ENCODE results near the gene ASF1A. TPM values are rescaled to one million over a fixed set of nuclear protein-coding genes. Genes with fewer than 3 reads are reported as not detected.
"Not testable (repeated sequence)": the region's sequence is repeated elsewhere in the genome, so short reads cannot be mapped to it uniquely, and the experiment has no call there.

Gene ASF1A
- 19.7 and 24.0 TPM in 2 replicates for total RNA-seq
- polyA plus RNA-seq (2012) = 9.7 TPM

DNA sequence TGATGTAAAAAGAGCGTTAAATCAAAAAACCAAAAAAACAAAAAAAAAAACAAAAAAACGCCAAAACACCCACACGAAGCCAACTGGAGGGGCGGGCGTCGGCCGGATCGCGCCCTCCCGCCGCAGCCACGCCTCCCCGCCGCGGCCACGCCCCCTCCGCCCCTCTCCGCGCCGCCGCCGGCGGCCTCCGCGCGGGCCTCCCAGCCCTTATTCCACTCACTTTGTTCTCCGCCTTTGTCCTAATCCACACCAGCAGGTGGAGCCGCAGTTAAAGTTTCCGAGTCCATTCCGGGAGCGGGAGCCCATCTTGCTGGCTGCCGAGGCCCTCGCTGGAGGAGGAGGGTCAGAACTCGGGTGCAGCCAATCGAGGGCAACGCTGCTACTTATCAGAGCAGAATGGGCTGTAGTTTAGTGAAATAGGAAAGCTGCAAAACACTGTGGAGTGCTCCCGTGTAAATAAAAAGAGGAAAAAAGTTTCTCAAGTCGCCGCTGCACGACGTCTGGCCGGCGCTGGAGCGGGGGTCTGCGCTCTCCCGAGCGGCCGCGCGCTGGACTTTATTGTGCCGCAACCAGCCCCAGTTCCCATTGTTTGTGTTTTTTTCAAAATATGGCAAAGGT, at the start of gene ASF1A:
Gene ASF1A, plus strand, starts transcription at position 346 of the 618 bp plus-strand sequence. Its CDS starts 262 bp downstream, at position 608.
- DNase-seq (ENCODE audit: low read depth) = peak; percentile 99

DNA sequence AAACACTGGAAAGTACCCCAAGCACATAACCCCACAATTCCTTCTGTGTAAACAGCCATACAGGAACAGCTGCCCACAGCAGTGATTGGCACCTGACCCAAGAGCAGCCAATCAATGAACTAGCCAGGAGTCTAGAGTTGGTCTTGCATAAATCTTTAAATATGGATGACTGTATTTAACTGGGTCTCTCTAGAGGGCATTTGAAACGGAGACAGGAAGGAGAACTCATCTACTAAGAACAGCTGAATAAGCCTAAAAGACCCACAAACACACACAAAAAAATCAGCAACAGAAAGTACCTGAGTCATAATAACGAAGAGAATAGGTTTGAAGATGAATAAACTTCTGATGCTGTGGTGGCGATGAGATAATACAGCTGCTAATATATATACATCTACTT, 49.0 kb upstream of the ASF1A start:
- peak; percentile 60 for DNase-seq (ENCODE audit: low read depth)

DNA sequence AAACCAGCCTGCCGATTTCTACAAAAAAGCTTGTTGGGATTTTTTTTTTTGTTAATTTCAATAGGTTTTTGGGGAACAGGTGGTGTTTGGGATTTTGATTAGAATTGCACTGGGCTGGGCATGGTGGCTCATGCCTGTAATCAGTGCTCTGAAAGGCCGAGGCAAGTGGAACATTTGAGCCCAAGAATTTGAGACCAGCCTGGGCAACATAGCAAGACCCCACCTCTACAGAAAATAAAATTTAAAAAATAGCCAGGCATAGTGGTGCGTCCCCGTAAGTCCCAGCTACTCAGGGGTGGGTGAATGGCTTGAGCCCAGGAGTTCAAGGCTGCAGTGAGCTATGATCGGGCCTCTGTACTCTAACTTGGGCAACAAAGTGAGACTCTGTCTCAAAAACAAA, 40.5 kb upstream of the ASF1A start:
- DNase-seq (ENCODE audit: low read depth) = no peak

DNA sequence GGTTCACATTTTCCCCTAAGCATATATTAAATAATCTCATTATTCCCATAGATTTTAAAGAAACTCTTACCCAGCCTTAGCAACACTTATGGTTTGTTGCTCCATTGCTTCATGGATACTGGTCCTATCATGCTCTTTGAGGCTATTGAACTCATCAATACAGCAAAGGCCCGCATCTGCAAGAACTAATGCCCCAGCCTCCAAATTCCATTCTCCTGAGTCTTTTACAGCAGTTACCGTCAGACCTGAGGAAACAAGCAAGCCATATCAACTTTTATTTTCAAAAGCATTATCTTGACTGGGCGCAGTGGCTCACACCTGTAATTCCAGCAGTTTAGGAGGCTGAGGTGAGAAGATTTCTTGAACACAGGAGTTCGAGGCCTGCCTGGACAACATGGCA, 37.7 kb upstream of the ASF1A start:
- DNase-seq (ENCODE audit: low read depth) = no peak

DNA sequence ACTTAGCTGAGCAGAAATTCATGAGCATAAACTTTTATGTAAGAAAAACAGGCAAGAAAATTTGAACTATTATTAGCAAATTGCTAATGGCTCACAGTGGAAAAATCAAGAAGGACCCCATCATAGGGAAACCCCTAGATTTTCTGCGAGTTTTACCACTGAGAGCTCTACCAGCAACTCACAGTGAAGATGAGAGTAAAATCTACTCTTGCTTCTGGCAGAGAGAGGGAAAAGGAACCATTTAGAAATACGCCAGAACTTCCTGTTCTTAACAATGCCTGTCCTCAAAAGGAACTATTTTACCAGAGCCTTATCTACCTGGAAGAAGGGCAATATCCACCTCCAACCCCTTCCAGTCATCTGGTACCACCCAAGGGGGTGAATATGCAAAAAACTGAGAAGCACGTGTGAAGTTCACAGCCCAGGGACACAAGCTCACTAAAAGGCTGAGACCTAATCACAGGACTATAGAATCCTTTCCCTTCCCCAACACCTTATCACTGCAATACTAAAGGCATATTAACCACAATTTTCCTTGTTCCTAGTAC, 34.4 kb upstream of the ASF1A start:
- no peak for DNase-seq (ENCODE audit: low read depth)

DNA sequence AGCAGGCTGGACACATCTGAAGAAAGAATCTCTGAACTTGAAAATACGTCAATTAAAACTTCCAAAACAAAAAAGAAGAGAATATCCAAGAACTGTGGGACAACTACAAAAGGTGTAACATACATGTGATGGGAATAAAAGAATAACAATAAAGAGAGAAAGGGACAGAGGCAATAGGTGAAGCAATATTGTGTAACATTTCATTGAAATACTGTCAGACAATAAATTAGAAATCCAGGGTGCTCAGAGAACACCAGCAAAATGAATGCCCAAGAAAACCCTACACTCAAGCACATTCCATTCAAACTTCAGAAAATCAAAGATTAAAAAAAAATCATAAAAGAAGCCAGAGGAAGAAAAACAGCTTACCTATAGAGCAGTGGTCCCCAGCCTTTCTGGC, 33.6 kb upstream of the ASF1A start:
- DNase-seq (ENCODE audit: low read depth) = no peak

DNA sequence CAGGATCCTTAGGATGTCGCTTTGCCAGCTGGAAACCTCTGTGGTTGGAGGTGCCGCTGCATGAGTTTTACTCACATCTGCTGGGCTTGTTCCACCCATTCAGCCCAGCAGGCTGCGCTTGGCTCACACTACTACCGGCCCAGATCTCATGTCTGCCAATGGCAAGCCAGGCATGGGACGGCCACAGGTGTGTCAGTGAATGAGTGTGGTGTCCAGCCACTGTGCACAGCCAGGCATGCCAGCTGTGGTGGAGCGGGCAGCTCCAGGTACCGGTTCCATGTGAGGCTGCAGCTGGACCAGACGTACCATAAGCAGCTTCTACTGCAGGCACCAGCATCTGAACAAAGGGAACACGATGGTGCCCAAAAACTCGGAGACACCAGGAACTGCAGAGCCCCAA, 33.1 kb upstream of the ASF1A start:
- DNase-seq (ENCODE audit: low read depth) = no peak

DNA sequence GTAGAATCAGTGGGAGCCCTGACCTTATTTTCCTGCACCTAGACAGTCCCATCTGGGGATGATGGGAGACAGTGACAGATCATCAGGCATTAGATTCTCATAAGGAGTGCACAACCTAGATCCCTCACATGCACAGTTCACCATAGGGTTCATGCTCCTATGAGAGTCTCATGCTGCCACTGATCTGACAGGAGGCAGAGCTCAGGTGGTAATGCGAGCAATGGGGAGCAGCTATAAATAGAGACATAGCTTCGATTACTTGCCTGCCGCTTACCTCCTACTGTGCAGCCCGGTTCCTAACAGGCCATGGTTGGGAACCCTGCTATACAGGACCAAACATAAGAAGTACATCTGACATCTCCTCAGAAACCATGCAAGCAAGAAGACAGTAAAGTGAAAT, 31.5 kb upstream of the ASF1A start:
- DNase-seq (ENCODE audit: low read depth) = no peak

DNA sequence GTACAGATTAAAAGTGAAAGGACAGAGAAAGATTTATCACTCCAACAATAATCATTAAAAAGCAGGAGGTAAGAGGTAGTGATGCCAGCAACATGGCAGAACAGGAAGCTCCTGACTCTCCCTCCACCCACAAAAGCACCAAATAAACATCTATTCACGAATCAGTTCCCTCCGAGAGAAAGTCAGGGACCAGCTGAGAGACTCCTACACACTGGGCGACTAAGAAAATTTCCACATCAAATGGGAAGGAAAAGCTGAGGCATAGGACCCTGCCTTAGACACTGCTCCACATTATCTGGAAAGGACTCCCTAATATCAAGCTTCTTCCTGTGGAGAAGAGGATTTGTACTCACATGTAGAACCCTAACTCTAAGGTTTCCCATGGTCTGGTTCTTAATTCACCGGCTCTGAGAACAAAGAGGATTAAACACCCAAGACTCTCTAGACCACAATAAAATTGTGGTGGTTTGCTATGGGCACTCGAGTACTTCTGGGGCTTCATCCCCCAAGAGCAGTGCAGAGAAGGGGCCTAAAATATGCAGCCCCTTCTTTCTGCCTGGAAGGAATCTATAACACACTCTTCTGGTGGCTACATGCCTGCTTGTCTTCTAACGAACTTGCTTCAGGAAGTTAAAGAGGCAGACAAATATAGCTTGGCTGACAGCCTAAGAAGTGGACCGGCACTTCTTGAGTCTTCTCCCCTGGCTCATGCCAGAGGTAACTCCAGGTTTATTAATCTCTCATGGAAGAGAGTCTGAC, 29.4 kb upstream of the ASF1A start:
- no peak for DNase-seq (ENCODE audit: low read depth)

DNA sequence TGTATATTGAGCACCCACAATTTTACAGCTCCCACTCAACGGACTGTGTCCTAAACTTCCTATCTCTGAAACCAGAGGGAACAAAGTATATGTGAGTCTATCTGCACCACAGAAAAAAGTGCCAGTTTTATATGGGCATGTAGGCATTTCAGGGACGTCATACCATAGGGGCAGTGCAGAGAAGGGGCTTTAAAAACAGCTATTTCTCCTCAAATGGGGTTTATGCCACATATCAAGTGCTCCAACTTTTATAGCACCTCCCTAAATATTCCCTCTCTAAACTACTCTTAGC, 28.9 kb upstream of the ASF1A start:
- DNase-seq (ENCODE audit: low read depth) = no peak

DNA sequence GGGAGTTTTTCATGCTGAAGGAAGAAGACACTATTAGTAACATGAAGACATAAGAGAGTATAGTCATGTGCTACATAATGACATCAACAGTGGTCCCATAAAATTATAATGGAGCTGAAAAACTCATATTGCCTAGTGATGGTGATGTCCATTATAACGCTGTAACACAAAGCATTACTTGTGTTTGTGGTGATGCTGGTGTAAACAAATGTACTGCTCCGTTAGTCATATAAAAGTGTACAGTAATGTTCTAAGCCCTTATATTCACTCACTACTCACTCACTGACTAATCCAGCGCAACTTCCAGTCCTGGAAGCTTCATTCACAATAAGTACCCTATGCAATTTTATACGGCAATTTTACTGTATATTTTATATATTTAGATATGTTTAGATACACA, 26.8 kb upstream of the ASF1A start:
- DNase-seq (ENCODE audit: low read depth) = no peak

DNA sequence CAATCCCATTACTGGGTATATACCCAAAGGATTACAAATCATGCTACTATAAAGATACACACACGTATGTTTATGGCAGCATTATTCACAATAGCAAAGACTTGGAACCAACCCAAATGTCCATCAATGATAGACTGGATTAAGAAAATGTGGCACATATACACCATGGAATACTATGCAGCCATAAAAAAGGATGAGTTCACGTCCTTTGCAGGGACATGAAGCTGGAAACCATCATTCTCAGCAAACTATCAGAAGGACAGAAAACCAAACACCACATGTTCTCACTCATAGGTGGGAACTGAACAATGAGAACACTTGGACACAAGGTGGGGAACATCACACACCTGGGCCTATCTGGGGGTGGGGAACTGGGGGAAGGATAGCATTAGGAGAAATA, 25.1 kb upstream of the ASF1A start:
- DNase-seq (ENCODE audit: low read depth) = not testable (repeated sequence)

DNA sequence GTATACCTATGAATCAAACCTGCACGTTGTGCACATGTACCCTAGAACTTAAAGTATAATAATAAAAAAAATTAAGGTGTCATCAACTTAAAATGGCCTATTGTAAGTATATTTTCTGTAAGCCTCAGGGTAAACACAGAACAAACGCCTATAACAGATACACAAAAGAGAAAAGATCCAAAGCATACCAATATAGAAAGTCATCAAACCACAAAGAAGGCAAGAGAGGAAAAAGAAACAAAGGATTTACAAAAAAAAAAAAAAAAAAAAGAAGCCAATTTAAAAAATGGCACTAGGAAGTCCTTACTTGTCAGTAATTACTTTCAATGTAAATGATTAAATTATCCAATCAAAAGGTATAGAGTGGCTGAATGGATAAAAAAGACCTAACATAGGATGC, 24.6 kb upstream of the ASF1A start:
- DNase-seq (ENCODE audit: low read depth) = peak; percentile 13

DNA sequence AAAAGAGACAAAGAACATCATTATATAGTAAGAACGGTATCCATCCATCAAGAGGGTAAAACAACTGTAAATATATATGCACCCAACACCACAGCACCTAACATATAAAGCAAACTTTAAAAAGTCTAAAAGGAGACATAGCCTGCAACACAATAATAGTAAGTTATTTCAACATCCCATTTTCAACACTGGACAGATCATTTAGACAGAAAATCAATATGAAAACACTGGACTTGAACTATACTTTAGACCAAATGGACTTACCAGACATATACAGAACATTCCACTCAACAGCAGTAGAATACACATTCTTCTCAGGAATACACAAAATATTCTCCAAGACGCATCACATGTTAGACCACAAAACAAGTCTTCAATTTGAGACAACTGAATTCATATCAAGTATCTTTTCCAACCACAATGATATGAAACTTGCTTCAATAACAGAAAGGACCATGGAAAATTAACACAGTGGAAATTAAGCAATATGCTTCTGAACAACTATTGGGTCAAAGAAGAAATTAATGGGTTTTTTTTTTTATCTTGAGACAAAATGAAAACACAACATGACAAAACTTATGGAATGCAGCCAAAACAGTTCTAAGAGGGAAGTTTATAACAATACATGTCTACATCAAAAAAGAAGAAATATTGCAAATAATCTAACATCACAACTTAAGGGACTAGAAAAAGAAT, 23.9 kb upstream of the ASF1A start:
- peak; percentile 31 for DNase-seq (ENCODE audit: low read depth)

DNA sequence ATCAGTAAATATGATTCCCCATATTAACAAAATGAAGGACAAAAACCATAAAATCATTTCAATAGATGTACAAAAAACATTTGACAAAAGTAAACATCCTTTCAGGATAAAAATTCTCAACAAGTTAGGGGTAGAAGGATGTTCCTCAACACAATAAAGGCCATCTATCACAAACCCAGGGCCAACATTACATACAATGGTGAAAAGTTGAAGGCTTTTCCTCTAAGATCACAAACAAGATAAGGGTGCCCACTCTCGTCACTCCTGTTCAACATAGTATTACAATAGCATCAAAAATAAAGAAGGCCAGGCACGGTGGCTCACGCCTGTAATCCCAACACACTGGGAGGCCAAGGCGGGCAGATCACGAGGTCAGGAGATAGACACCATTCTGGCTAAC, 22.6 kb upstream of the ASF1A start:
- DNase-seq (ENCODE audit: low read depth) = no peak

DNA sequence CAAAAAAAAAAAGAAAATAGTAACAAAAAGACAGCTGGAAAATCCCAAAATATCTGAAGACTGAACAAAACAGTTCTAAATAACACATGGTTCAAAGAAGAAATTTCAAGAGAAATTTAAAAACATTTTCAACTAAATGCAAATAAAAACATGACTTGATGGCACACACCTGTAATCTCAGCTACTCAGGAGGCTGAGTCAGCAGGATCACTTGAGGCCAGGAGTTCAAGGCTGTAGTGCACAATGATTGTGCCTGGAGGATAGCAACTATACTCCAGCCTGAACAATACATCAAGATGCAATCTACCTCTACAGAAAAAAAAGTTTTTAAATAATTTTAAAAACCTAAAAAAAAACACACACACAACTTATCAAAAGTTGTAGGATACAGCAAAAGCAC, 21.6 kb upstream of the ASF1A start:
- no peak for DNase-seq (ENCODE audit: low read depth)

DNA sequence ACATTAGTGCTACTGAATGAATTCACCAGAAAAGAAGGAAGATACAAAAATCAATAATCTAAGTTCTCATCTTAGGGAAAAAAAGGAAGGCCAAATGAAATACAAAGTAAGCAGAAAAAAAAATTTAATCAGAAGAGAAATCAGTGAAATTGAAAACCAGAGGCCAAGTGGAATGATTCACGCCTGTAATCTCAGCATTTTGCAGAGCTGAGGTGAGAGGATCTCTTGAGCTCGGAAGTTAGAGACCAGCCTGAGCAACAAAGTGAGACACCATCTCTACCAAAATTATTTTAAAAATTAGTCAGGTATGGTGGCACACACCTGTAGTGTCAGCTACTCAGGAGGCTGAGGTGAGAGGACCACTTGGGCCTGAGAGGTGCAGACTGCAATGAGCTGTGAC, 21.2 kb upstream of the ASF1A start:
- DNase-seq (ENCODE audit: low read depth) = no peak

DNA sequence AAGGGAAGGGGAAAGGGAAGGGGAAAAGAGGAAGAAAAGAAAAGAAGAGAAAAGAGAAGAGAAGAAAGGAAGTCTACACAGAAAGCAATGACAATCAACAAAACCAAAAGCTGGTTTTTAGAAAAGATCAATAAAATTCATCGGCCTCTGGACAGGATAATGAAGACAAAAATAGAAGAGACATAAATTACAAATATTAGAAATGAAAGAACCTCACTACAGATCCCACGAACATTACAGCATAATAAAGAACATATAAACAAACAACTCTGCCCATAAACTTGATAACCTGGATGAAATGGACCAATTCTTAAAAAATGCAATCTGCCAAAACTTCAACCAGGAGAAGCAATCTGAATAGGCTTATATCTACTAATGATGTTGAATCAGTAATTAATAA, 20.7 kb upstream of the ASF1A start:
- DNase-seq (ENCODE audit: low read depth) = no peak

DNA sequence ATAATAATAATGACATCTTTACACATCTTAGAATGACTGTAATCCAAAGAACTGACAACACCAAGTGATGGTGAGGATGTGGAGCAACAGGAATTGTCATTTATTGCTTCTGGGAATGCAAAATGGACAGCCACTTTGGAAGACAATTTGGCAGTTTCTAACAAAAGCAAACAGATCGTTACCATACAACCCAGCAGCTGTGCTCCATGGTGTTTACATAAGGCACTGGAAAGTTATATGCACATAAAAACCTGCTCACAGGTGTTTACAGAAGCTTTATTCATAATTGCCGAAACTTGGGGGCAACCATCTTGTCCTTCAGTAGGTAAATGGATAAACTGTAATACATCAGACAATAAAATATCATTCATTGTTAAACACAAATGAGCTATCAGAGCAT, 18.3 kb upstream of the ASF1A start:
- DNase-seq (ENCODE audit: low read depth) = no peak

DNA sequence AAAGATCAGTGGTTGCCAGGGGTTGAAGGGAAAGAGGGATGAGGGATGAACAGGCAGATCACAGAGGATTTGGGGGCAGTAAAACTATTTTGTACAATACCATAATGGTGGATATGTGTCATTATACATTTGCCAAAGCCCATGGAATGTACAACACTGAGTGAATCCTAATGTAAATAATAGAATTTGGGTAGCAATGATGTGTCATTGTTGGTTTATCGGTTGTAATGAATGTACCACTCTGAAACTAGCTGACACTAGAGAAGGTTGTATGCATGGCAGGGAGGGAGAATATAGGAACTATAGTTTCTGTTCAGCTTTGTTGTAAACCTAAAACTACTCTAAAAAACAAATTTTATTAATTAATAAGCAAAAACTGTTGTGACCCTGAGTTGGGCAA, 17.8 kb upstream of the ASF1A start:
- DNase-seq (ENCODE audit: low read depth) = no peak

DNA sequence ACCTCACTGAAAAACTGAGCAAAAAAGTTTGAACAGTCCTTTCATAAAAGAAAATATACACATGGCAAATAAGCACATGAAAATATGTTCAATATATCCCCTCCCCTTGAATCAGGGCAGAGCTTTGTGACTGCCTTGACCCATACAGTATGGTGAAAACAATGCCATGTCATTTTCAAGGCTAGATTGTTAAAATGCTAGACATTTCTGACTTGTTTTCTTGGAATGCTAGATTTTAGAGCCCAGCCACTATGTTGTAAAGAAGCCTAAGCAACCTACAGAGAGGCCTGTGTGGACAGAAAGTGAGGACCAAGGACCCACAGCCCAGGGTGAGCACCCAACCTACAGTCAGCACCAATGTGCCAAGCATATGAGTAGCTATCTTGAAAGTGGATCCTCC, 17.1 kb upstream of the ASF1A start:
- DNase-seq (ENCODE audit: low read depth) = peak; percentile 16

DNA sequence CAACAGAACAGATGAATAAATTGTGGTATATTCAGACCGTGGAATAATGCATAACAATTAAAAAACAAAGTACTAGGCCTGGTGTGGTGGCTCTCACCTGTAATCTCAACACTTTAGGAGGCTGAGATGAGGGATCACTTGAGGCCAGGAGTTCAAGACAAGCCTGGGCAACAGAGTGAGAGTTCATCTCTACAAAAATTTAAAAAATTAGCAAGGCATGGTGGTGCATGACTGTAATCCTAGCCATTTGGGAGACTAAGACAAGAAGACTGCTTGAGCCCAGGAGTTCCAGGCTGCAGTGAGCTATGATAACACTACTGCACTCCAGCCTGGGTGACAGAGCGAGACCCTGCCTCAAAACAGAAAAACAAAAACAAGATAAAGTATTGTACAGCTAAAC, 16.1 kb upstream of the ASF1A start:
- DNase-seq (ENCODE audit: low read depth) = no peak
